HCT116 (cell line): ENCODE results near the gene ZFP36L2. TPM values are rescaled to one million over a fixed set of nuclear protein-coding genes. Genes with fewer than 3 reads are reported as not detected.

Experiments
- ATAC-seq: fragments of 200-7000 bp; cut with Tn5 transposase; 2 replicates; pipeline ENCODE4 v1.9.1; 2020; ENCODE audit warnings: mild to moderate bottlenecking, moderate library complexity
- BruUV-seq: library from RNA; stranded (reverse); fragments of 400-500 nt; replicated peaks from 2 replicates; lab custom pipeline; 2021; lab: Mats Ljungman, UMichigan
- CTCF ChIA-PET: fragments of 300-600 bp; sonication (Branson Sonifier 250); formaldehyde crosslinking; loops from one replicate; lab custom pipeline; 2021; ENCODE audit warnings: antibody characterized with exemption; lab: Charles Lee
- POLR2A ChIA-PET: fragments of 300-600, 350-600 bp; sonication (Branson Sonifier 250); formaldehyde crosslinking; loops from one replicate; lab custom pipeline; 2021; ENCODE audit warnings: antibody characterized with exemption; lab: Charles Lee
- RAD21 ChIA-PET, 2 experiments: fragments of 300-600 bp; sonication (Branson Sonifier 250); formaldehyde crosslinking; loops; one replicate each; lab custom pipeline; 2023; ENCODE audit warnings: low total read pairs in 2 of 2; ENCODE audit not compliant: uncharacterized antibody in 2 of 2, unreplicated experiment in 2 of 2, low non-redundant PET in 1 of 2; lab: Charles Lee
- DNase-seq: peaks from one replicate; pipeline ENCODE4 v3.0.0-alpha.2; 2010; ENCODE audit warnings: low read depth, low spot score
- H2AFZ ChIP-seq: fragments of 200-600 bp; shearing (Covaris generic), sonication (generic); 2 replicates; pipeline ENCODE4 v1.6.1; 2017; ENCODE audit warnings: low read depth, mixed run types, mixed read lengths, antibody characterized with exemption, low read length; ENCODE audit not compliant: poor library complexity, severe bottlenecking
- H3K27ac ChIP-seq: 2 replicates; pipeline ENCODE4 v1.5.1; 2012; ENCODE audit warnings: low read depth, low read length
- H3K27me3 ChIP-seq: fragments of 200-600 bp; sonication (generic); 2 replicates; pipeline ENCODE4 v1.6.1; 2016; ENCODE audit warnings: mixed run types, low read length, mixed read lengths; ENCODE audit not compliant: insufficient read depth
- H3K36me3 ChIP-seq, 2 experiments: fragments of 200-500 bp in 1 of 2; fragments of 200-600 bp in 1 of 2; sonication (Bioruptor generic) in 1 of 2; sonication (generic) in 1 of 2; 2 replicates each; pipeline versions ENCODE4 v1.5.1 to v1.6.1; 2014 to 2016; ENCODE audit warnings: low read length in 2 of 2, inconsistent platforms in 1 of 2, mixed read lengths in 1 of 2, mixed run types in 1 of 2; ENCODE audit not compliant: insufficient read depth in 2 of 2, control insufficient read depth in 1 of 2
- H3K4me1 ChIP-seq, 2 experiments: fragments of 200-600 bp in 1 of 2; sonication (generic) in 1 of 2; 2 replicates each; pipeline versions ENCODE4 v1.5.1 to v1.6.1; 2012 to 2017; ENCODE audit warnings: low read length in 2 of 2, inconsistent platforms in 1 of 2, mild to moderate bottlenecking in 1 of 2, mixed read lengths in 1 of 2, mixed run types in 1 of 2, moderate library complexity in 1 of 2; ENCODE audit not compliant: insufficient read depth in 2 of 2, control insufficient read depth in 1 of 2
- H3K4me2 ChIP-seq: fragments of 200-600 bp; sonication (generic); 2 replicates; pipeline ENCODE4 v1.6.1; 2017; ENCODE audit warnings: mixed run types, low read length, mixed read lengths
- H3K4me3 ChIP-seq, 2 experiments: fragments of 200-600 bp in 1 of 2; sonication (generic) in 1 of 2; replicated peaks in 1 of 2; 2 replicates each; pipeline ENCODE4 v1.5.1; 2011 to 2016; ENCODE audit warnings: low read length in 2 of 2, control low read depth in 1 of 2, low read depth in 1 of 2, mild to moderate bottlenecking in 1 of 2, mixed read lengths in 1 of 2, mixed run types in 1 of 2
- H3K79me2 ChIP-seq: fragments of 200-600 bp; sonication (generic); 2 replicates; pipeline ENCODE4 v1.6.1; 2017; ENCODE audit warnings: mild to moderate bottlenecking, mixed run types, low read length, moderate library complexity, mixed read lengths; ENCODE audit not compliant: insufficient read depth
- H3K9ac ChIP-seq: fragments of 200-600 bp; sonication (generic); 2 replicates; pipeline ENCODE4 v1.6.1; 2016; ENCODE audit warnings: low read length, mixed read lengths
- H3K9me2 ChIP-seq: fragments of 200-600 bp; sonication (generic), shearing (Covaris generic); 2 replicates; pipeline ENCODE4 v1.6.1; 2017; ENCODE audit warnings: mixed run types, mild to moderate bottlenecking, moderate library complexity; ENCODE audit not compliant: insufficient read depth
- H3K9me3 ChIP-seq, 2 experiments: fragments of 200-500 bp in 1 of 2; fragments of 200-600 bp in 1 of 2; sonication (Bioruptor generic) in 1 of 2; sonication (generic) in 1 of 2; 2 replicates each; pipeline ENCODE4 v1.6.1; 2014 to 2017; ENCODE audit warnings: low read length in 2 of 2, mixed read lengths in 2 of 2, inconsistent platforms in 1 of 2, low read depth in 1 of 2, mild to moderate bottlenecking in 1 of 2, mixed run types in 1 of 2, moderate library complexity in 1 of 2; ENCODE audit not compliant: control insufficient read depth in 1 of 2, insufficient read depth in 1 of 2
- H4K20me1 ChIP-seq: fragments of 200-600 bp; sonication (generic), shearing (Covaris generic); 2 replicates; pipeline ENCODE4 v1.6.1; 2017; ENCODE audit warnings: mixed run types, mild to moderate bottlenecking, moderate library complexity; ENCODE audit not compliant: insufficient read depth
- CBX3 ChIP-seq: IDR thresholded peaks from 2 replicates; pipeline ENCODE4 v1.6.1; 2012; ENCODE audit warnings: low read depth
- CEBPB ChIP-seq: IDR thresholded peaks from 2 replicates; pipeline ENCODE4 v1.6.1; 2012; ENCODE audit warnings: low read depth
- ELF1 ChIP-seq: IDR thresholded peaks from 2 replicates; pipeline ENCODE4 v1.6.1; 2012; ENCODE audit warnings: low read depth, borderline replicate concordance
- EZH2 ChIP-seq: fragments of 200-600 bp; sonication (generic); IDR thresholded peaks from 2 replicates; pipeline ENCODE4 v1.6.1; 2017; ENCODE audit warnings: antibody characterized with exemption, mixed run types
- EZH2phosphoT487 ChIP-seq: fragments of 200-600 bp; IDR thresholded peaks from 2 replicates; pipeline ENCODE4 v1.6.1; 2018; ENCODE audit warnings: antibody characterized with exemption, borderline replicate concordance
- FOSL1 ChIP-seq: IDR thresholded peaks from 2 replicates; pipeline ENCODE4 v1.6.1; 2012; ENCODE audit warnings: low read depth
- JUND ChIP-seq: IDR thresholded peaks from 2 replicates; pipeline ENCODE4 v1.6.1; 2012
- POLR2A ChIP-seq: IDR thresholded peaks from 2 replicates; pipeline ENCODE4 v1.7.0; 2011; ENCODE audit warnings: borderline replicate concordance; ENCODE audit not compliant: insufficient read depth, insufficient read length; ENCODE audit errors: extremely low read depth
- POLR2AphosphoS5 ChIP-seq: IDR thresholded peaks from 2 replicates; pipeline ENCODE4 v1.6.1; 2011; ENCODE audit warnings: mild to moderate bottlenecking, low read depth, low read length, moderate library complexity
- RAD21 ChIP-seq: IDR thresholded peaks from 2 replicates; pipeline ENCODE4 v1.6.1; 2012; ENCODE audit warnings: low read depth, mild to moderate bottlenecking
- SIN3A ChIP-seq: IDR thresholded peaks from 2 replicates; pipeline ENCODE4 v1.6.1; 2012; ENCODE audit warnings: low read depth
- TCF7L2 ChIP-seq: IDR thresholded peaks from 2 replicates; pipeline ENCODE4 v1.7.0; 2011; ENCODE audit warnings: borderline replicate concordance, inconsistent platforms; ENCODE audit not compliant: insufficient read depth, insufficient read length; ENCODE audit errors: extremely low read depth
- YY1 ChIP-seq: IDR thresholded peaks from 2 replicates; pipeline ENCODE4 v1.6.1; 2011; ENCODE audit warnings: low read length, low read depth, moderate library complexity, mild to moderate bottlenecking; ENCODE audit not compliant: insufficient replicate concordance; ENCODE audit errors: extremely low read depth
- ZFX ChIP-seq: fragments of 450-650 bp; IDR thresholded peaks from 2 replicates; pipeline ENCODE4 v1.6.1; 2017
- intact Hi-C: fragments of 100-400 bp; cut with micrococcal nuclease; formaldehyde crosslinking; loops from 2 replicates; pipeline ENCODE4 v1.10.0; 2022
- total RNA-seq: library from RNA; stranded (reverse); gene quantifications from one replicate; pipeline ENCODE4 v1.2.1, GENCODE V29; 2021; ENCODE audit not compliant: unreplicated experiment
- TF ChIP-seq, protein P1 (sequence below): IDR thresholded peaks from 2 replicates; pipeline ENCODE4 v1.6.1; 2012
- TF ChIP-seq, protein P2 (sequence below): IDR thresholded peaks from 2 replicates; pipeline ENCODE4 v1.6.1; 2011; ENCODE audit warnings: mild to moderate bottlenecking, low read length, moderate library complexity; ENCODE audit not compliant: insufficient replicate concordance; ENCODE audit errors: extremely low read depth

Gene ZFP36L2
- total RNA-seq, 1 experiment from 2014 or later: 30.3 TPM

DNA sequence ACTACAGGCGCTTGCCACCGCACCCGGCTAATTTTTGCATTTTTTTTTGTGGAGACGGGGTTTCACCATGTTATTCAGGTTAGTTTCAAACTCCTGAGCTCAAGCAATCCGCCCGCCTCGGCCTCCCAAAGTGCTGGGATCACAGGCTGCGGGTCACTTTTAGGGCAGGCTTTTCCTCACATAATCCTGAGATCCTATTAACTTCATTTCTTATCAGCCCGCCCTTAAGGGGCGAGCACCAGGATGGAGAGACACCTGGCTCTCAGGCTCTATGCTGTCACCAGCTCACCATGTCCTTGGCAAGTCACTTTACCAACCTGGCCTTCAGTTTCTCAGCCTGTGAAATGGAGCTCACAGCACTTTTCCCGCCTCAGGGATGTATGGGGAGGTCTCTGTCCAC, 23.0 kb downstream of the ZFP36L2 start:
- H3K4me3 ChIP-seq: no peak overlapping the region
- ATAC-seq (no peak), DNase-seq (no peak)
- no peak overlapping the region for H3K4me2 ChIP-seq
- RAD21 ChIA-PET: no interaction called here
- H3K79me2 ChIP-seq: no peaks in the 10 kb centered on the region
- no peaks in the 10 kb centered on the region for H4K20me1 ChIP-seq
- no TSS peak for BruUV-seq
- H3K36me3 ChIP-seq: no peaks in the 10 kb centered on the region
- H3K4me1 ChIP-seq: peaks cover 12 to 27% of the 10 kb centered on the region in 2 experiments
- H3K9me3 ChIP-seq: no peaks in the 10 kb centered on the region
- H3K27me3 ChIP-seq: no peaks in the 10 kb centered on the region
- no peak overlapping the region for H3K27ac ChIP-seq
- no peak overlapping the region for H3K9ac ChIP-seq
- no peak for TF ChIP-seq YY1
- TF ChIP-seq POLR2AphosphoS5: no peak
- TF ChIP-seq ZFX: no peak
- no peak for TF ChIP-seq CBX3
- TF ChIP-seq, protein P1, sequence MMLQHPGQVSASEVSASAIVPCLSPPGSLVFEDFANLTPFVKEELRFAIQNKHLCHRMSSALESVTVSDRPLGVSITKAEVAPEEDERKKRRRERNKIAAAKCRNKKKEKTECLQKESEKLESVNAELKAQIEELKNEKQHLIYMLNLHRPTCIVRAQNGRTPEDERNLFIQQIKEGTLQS: no peak
- TF ChIP-seq, protein P2, sequence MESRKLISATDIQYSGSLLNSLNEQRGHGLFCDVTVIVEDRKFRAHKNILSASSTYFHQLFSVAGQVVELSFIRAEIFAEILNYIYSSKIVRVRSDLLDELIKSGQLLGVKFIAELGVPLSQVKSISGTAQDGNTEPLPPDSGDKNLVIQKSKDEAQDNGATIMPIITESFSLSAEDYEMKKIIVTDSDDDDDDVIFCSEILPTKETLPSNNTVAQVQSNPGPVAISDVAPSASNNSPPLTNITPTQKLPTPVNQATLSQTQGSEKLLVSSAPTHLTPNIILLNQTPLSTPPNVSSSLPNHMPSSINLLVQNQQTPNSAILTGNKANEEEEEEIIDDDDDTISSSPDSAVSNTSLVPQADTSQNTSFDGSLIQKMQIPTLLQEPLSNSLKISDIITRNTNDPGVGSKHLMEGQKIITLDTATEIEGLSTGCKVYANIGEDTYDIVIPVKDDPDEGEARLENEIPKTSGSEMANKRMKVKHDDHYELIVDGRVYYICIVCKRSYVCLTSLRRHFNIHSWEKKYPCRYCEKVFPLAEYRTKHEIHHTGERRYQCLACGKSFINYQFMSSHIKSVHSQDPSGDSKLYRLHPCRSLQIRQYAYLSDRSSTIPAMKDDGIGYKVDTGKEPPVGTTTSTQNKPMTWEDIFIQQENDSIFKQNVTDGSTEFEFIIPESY: no peak
- TF ChIP-seq EZH2phosphoT487: no peak
- no peak for TF ChIP-seq SIN3A
- no peak for TF ChIP-seq RAD21
- no peak for TF ChIP-seq EZH2
- no peak for TF ChIP-seq POLR2A
- no peak for TF ChIP-seq CEBPB
- no peak for TF ChIP-seq TCF7L2
- no peak for TF ChIP-seq FOSL1
- TF ChIP-seq ELF1: no peak
- no peak for TF ChIP-seq JUND
- POLR2A ChIA-PET: interaction anchor here (0.6 kb wide), 1 partner anchor 37 kb away, joined by 5 read pairs; no protein-coding TSS in a partner anchor
- CTCF ChIA-PET: interaction anchor here (0.7 kb wide), 1 partner anchor 215 kb away, joined by 3 read pairs; no protein-coding TSS in a partner anchor
- intact Hi-C loops: no loop called here
- H3K9me2 ChIP-seq: no peaks in the 10 kb centered on the region
- H2AFZ ChIP-seq: no peak overlapping the region
